ENCODE measurements around the gene NTN5. TPM values are rescaled to one million over a fixed set of nuclear protein-coding genes. Genes with fewer than 3 reads are reported as not detected.

Gene NTN5
- total and polyA plus RNA-seq, 10 of the 15 experiments (the other 5 are each of a cell fraction or from before 2014, with no cell fraction given), result 0.07 to 0.22 TPM; not detected in 8

- no peak for TF ChIP-seq WRNIP1 (IDR thresholded peaks at IDR 0.05; ENCODE audit: borderline replicate concordance, low read depth, low read length)
- TF ChIP-seq ATF7 (IDR thresholded peaks at IDR 0.05; ENCODE audit: low read depth), result no peak
- peak; percentile 34; the same call in 1 of the 2 replicates for TF ChIP-seq HCFC1 (IDR thresholded peaks at IDR 0.05; ENCODE audit: low read length)
- TF ChIP-seq SIN3A (IDR thresholded peaks at IDR 0.05; ENCODE audit: low read depth, low read length), result peak; percentile 26; the same call in 1 of the 2 replicates
- no peak for TF ChIP-seq DPF2 (IDR thresholded peaks at IDR 0.05)
- TF ChIP-seq IRF4 (IDR thresholded peaks at IDR 0.05; ENCODE audit: low read depth, low read length), result no peak
- TF ChIP-seq ZBTB33 (IDR thresholded peaks at IDR 0.05), result peak; percentile 86; the same call in 1 of the 2 replicates
- no peak for TF ChIP-seq SKIL (IDR thresholded peaks at IDR 0.05; ENCODE audit: low read depth, poor library complexity, severe bottlenecking)
- TF ChIP-seq SUPT20H (IDR thresholded peaks at IDR 0.05; ENCODE audit: borderline replicate concordance, control insufficient read depth, low read depth, low read length), result no peak
- no peak for TF ChIP-seq MTA3 (IDR thresholded peaks at IDR 0.05; ENCODE audit: borderline replicate concordance, low read length)
- no peak for TF ChIP-seq ETV6 (conservative IDR thresholded peaks at IDR 0.05 in 1 of 2, IDR thresholded peaks at IDR 0.05 in 1 of 2; ENCODE audit: borderline replicate concordance in 1 of 2, low read depth in 1 of 2)
- TF ChIP-seq BCL11A (IDR thresholded peaks at IDR 0.05; ENCODE audit: low read depth, low read length), result no peak
- peak; percentile 86 for TF ChIP-seq MXI1 (IDR thresholded peaks at IDR 0.05; ENCODE audit: low read depth, low read length)
- 0 out of 2 replicates have a peak, but pooled peaks have one; percentile 18 for TF ChIP-seq SMAD5 (IDR thresholded peaks at IDR 0.05; ENCODE audit: low read depth)
- no peak for TF ChIP-seq CBX5 (IDR thresholded peaks at IDR 0.05; ENCODE audit: low read depth)
- TF ChIP-seq CEBPZ (IDR thresholded peaks at IDR 0.05; ENCODE audit: low read depth, low read length), result peak; percentile 71
- TF ChIP-seq ZNF217 (IDR thresholded peaks at IDR 0.05), result no peak
- no peak for TF ChIP-seq ZBTB11 (CRISPR knock-in tag; IDR thresholded peaks at IDR 0.05)
- TF ChIP-seq CHD4 (IDR thresholded peaks at IDR 0.05), result no peak
- no peak; a peak in 2 of 4 replicates for TF ChIP-seq EP300 (IDR thresholded peaks at IDR 0.05; ENCODE audit: borderline replicate concordance in 1 of 2, control insufficient read depth in 1 of 2, low read depth in 2 of 2, low read length in 2 of 2)
These were observed 35.3 kb downstream of the NTN5 start (continued) for GRCh38 chr19:48637449-48637947.

All from GM12878 (cell line).